Panc1 (cell line): ENCODE measurements around the gene NUDT4.

ENCODE experiments used
- POLR2AphosphoS5 ChIP-seq: IDR thresholded peaks from 2 replicates; pipeline ENCODE4 v1.6.1; 2012; ENCODE audit warnings: mild to moderate bottlenecking, low read depth, low read length, moderate library complexity
- TCF7L2 ChIP-seq: IDR thresholded peaks from 2 replicates; pipeline ENCODE4 v1.6.1; 2011; ENCODE audit warnings: mild to moderate bottlenecking, low read depth, low read length, inconsistent platforms
- TF ChIP-seq, protein P1 (sequence below): fragments of 450-650 bp; IDR thresholded peaks from 2 replicates; pipeline ENCODE4 v1.5.1; 2017; ENCODE audit warnings: mild to moderate bottlenecking
- TF ChIP-seq, protein P2 (sequence below), 2 experiments: IDR thresholded peaks; 2 replicates each; pipeline ENCODE4 v1.6.1; 2011 to 2012; ENCODE audit warnings: low read depth in 2 of 2, control low read depth in 1 of 2, low read length in 1 of 2, mild to moderate bottlenecking in 1 of 2, moderate library complexity in 1 of 2; ENCODE audit not compliant: insufficient read depth in 1 of 2

DNA sequence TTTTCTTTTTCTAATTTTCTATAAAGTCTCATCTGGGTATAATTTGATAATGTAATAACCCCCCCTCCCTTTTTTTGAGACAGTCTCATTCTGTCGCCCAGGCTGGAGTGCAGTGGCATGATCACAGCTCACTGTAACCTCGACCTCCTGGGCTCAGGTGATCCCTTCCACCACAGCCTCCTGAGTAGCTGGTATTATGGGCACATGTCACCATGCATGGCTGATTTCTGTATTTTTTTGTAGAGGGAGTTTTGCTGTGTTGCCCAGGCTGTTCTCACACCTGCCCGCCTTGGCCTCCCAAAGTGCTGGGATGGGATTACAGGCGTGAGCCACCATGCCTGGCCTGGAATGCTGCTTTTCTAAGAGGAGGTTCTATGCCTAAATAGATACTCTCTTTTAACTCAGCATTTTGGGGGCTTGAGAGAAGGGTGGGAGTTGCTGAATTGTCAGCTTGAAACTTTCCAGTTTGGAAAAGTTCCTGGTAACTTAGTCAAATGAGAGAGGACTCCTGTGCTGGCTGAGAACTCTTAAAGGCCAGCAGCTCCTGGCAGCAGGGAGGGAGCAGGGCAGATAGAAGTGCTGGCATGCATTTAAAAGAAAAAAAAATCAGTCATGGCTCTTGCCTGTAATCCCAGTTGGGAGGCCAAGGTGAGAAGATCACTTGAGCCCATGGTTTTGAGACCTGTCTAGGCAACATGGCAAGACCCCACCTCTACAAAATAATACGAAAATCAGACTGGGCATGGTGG is 13.0 kb downstream of the NUDT4 start:
- TF ChIP-seq, protein P1, sequence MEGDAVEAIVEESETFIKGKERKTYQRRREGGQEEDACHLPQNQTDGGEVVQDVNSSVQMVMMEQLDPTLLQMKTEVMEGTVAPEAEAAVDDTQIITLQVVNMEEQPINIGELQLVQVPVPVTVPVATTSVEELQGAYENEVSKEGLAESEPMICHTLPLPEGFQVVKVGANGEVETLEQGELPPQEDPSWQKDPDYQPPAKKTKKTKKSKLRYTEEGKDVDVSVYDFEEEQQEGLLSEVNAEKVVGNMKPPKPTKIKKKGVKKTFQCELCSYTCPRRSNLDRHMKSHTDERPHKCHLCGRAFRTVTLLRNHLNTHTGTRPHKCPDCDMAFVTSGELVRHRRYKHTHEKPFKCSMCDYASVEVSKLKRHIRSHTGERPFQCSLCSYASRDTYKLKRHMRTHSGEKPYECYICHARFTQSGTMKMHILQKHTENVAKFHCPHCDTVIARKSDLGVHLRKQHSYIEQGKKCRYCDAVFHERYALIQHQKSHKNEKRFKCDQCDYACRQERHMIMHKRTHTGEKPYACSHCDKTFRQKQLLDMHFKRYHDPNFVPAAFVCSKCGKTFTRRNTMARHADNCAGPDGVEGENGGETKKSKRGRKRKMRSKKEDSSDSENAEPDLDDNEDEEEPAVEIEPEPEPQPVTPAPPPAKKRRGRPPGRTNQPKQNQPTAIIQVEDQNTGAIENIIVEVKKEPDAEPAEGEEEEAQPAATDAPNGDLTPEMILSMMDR, result no peak
- TF ChIP-seq POLR2AphosphoS5 (no peak), TCF7L2 (no peak)
- TF ChIP-seq, protein P2, sequence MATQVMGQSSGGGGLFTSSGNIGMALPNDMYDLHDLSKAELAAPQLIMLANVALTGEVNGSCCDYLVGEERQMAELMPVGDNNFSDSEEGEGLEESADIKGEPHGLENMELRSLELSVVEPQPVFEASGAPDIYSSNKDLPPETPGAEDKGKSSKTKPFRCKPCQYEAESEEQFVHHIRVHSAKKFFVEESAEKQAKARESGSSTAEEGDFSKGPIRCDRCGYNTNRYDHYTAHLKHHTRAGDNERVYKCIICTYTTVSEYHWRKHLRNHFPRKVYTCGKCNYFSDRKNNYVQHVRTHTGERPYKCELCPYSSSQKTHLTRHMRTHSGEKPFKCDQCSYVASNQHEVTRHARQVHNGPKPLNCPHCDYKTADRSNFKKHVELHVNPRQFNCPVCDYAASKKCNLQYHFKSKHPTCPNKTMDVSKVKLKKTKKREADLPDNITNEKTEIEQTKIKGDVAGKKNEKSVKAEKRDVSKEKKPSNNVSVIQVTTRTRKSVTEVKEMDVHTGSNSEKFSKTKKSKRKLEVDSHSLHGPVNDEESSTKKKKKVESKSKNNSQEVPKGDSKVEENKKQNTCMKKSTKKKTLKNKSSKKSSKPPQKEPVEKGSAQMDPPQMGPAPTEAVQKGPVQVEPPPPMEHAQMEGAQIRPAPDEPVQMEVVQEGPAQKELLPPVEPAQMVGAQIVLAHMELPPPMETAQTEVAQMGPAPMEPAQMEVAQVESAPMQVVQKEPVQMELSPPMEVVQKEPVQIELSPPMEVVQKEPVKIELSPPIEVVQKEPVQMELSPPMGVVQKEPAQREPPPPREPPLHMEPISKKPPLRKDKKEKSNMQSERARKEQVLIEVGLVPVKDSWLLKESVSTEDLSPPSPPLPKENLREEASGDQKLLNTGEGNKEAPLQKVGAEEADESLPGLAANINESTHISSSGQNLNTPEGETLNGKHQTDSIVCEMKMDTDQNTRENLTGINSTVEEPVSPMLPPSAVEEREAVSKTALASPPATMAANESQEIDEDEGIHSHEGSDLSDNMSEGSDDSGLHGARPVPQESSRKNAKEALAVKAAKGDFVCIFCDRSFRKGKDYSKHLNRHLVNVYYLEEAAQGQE (IDR thresholded peaks at IDR 0.05; ENCODE audit: insufficient read depth in 1 of 2, low read depth in 2 of 2, low read length in 1 of 2), result no peak
